ENCODE results near the gene HLA-B. TPM values are rescaled to one million over a fixed set of nuclear protein-coding genes. Genes with fewer than 3 reads are reported as not detected.

Gene HLA-B
- total RNA-seq, 2 experiments from 2014 or later: 4,654 to 4,702 TPM

GRCh38 chr6:31349301-31349700 is 7.7 kb downstream of the HLA-B start:
- POLR2A ChIA-PET: interaction anchor here (0.6 kb wide), 1 partner anchor 213 kb away, joined by 3 read pairs; no protein-coding TSS in a partner anchor
- Mint-ChIP-seq H3K4me3 (no peak overlapping the region), H3K9me3 (no peaks in the 10 kb centered on the region), H3K4me1 (peaks cover 28% of the 10 kb centered on the region), H3K27me3 (no peaks in the 10 kb centered on the region), H3K36me3 (ENCODE audit: low read depth) (peaks cover 23% of the 10 kb centered on the region), H3K27ac (no peak overlapping the region)
- no peak for DNase-seq
- CTCF ChIA-PET: interaction anchor here (1.5 kb wide), 1 partner anchor 18 kb away, joined by 3 read pairs; no protein-coding TSS in a partner anchor

GRCh38 chr6:31345026-31345730 is 11.8 kb downstream of the HLA-B start:
- no peak for DNase-seq
- Mint-ChIP-seq H3K27ac (no peak overlapping the region), H3K4me1 (no peaks in the 10 kb centered on the region), H3K27me3 (peaks cover 13% of the 10 kb centered on the region), H3K36me3 (ENCODE audit: low read depth) (peaks cover 4% of the 10 kb centered on the region), H3K4me3 (no peak overlapping the region), H3K9me3 (peaks cover 7% of the 10 kb centered on the region)
- ChIA-PET POLR2A (no interaction called here), CTCF (interaction anchor here (0.6 to 0.9 kb wide), 2 partner anchors 29 to 218 kb away, joined by 3 read pairs; no protein-coding TSS in a partner anchor)

GRCh38 chr6:31340228-31340627 is 16.8 kb downstream of the HLA-B start:
- CTCF ChIA-PET: no interaction called here
- H3K36me3 Mint-ChIP-seq (ENCODE audit: low read depth): peaks cover 21% of the 10 kb centered on the region
- H3K27ac Mint-ChIP-seq: no peak overlapping the region
- POLR2A ChIA-PET: no interaction called here
- H3K9me3 Mint-ChIP-seq: peaks cover 39% of the 10 kb centered on the region
- peaks cover 13% of the 10 kb centered on the region for H3K27me3 Mint-ChIP-seq
- no peaks in the 10 kb centered on the region for H3K4me1 Mint-ChIP-seq
- DNase-seq: no peak
- H3K4me3 Mint-ChIP-seq: no peak overlapping the region

GRCh38 chr6:31339210-31339609 is 17.8 kb downstream of the HLA-B start:
- Mint-ChIP-seq H3K9me3 (peaks cover 40% of the 10 kb centered on the region), H3K4me1 (no peaks in the 10 kb centered on the region), H3K4me3 (no peak overlapping the region), H3K27me3 (peaks cover 17% of the 10 kb centered on the region), H3K36me3 (ENCODE audit: low read depth) (peaks cover 21% of the 10 kb centered on the region), H3K27ac (no peak overlapping the region)
- POLR2A ChIA-PET: no interaction called here
- CTCF ChIA-PET: interaction anchor here (1.2 kb wide), 1 partner anchor 9 kb away, joined by 4 read pairs; no protein-coding TSS in a partner anchor
- no peak for DNase-seq

GRCh38 chr6:31336896-31337496 is 20.0 kb downstream of the HLA-B start:
- CTCF ChIA-PET: interaction anchor here (1.0 kb wide), 1 partner anchor 30 kb away, joined by 3 read pairs; no protein-coding TSS in a partner anchor
- POLR2A ChIA-PET: no interaction called here
- H3K36me3 Mint-ChIP-seq (ENCODE audit: low read depth): peaks cover 21% of the 10 kb centered on the region

GRCh38 chr6:31332637-31333602 is 24.1 kb downstream of the HLA-B start:
- ChIA-PET POLR2A (interaction anchor here (0.6 kb wide), 1 partner anchor 40 kb away, joined by 4 read pairs; no protein-coding TSS in a partner anchor), CTCF (no interaction called here)
- peak overlapping the region; percentile 1 for H3K4me3 Mint-ChIP-seq

More at GRCh38 chr6:31336896-31337496, 20.0 kb downstream of the HLA-B start:
- Mint-ChIP-seq H3K4me1 (peaks cover 18% of the 10 kb centered on the region), H3K4me3 (no peak overlapping the region), H3K27me3 (peaks cover 4% of the 10 kb centered on the region), H3K9me3 (peaks cover 48% of the 10 kb centered on the region), H3K27ac (peak overlapping the region; percentile 55)
- DNase-seq: no peak

GRCh38 chr6:31328355-31328960 is 28.5 kb downstream of the HLA-B start:
- Mint-ChIP-seq H3K27ac (no peak overlapping the region), H3K36me3 (ENCODE audit: low read depth) (peaks cover 12% of the 10 kb centered on the region), H3K4me1 (peaks cover 15% of the 10 kb centered on the region), H3K27me3 (peaks cover 25% of the 10 kb centered on the region), H3K9me3 (peaks cover 34% of the 10 kb centered on the region), H3K4me3 (no peak overlapping the region)
- CTCF ChIA-PET: interaction anchor here (1.6 kb wide), 1 partner anchor 27 kb away, joined by 4 read pairs; no protein-coding TSS in a partner anchor
- POLR2A ChIA-PET: no interaction called here
- no peak for DNase-seq

More at GRCh38 chr6:31332637-31333602, 24.1 kb downstream of the HLA-B start:
- DNase-seq: peak; percentile 59
- Mint-ChIP-seq H3K9me3 (peaks cover 47% of the 10 kb centered on the region), H3K4me1 (peaks cover 19% of the 10 kb centered on the region), H3K36me3 (ENCODE audit: low read depth) (peaks cover 22% of the 10 kb centered on the region), H3K27ac (no peak overlapping the region), H3K27me3 (peaks cover 6% of the 10 kb centered on the region)

- H3K4me1 Mint-ChIP-seq: no peaks in the 10 kb centered on the region
- CTCF ChIA-PET: interaction anchor here (1.0 kb wide), 1 partner anchor 13 kb away, joined by 3 read pairs; no protein-coding TSS in a partner anchor
- no peak overlapping the region for H3K27ac Mint-ChIP-seq
- POLR2A ChIA-PET: no interaction called here
- no peak for DNase-seq
- no peaks in the 10 kb centered on the region for H3K36me3 Mint-ChIP-seq (ENCODE audit: low read depth)
- peaks cover 68% of the 10 kb centered on the region for H3K27me3 Mint-ChIP-seq
- H3K4me3 Mint-ChIP-seq: no peak overlapping the region
- peaks cover 4% of the 10 kb centered on the region for H3K9me3 Mint-ChIP-seq
Measured at GRCh38 chr6:31321820-31322219, 35.2 kb downstream of the HLA-B start.

- H3K27me3 Mint-ChIP-seq: peaks cover 68% of the 10 kb centered on the region
- DNase-seq: no peak
- CTCF ChIA-PET: interaction anchor here (1.0 kb wide), 1 partner anchor 12 kb away, joined by 3 read pairs; no protein-coding TSS in a partner anchor
- H3K4me1 Mint-ChIP-seq: no peaks in the 10 kb centered on the region
- POLR2A ChIA-PET: no interaction called here
- H3K36me3 Mint-ChIP-seq (ENCODE audit: low read depth): no peaks in the 10 kb centered on the region
- H3K27ac Mint-ChIP-seq: no peak overlapping the region
- no peak overlapping the region for H3K4me3 Mint-ChIP-seq
- H3K9me3 Mint-ChIP-seq: peaks cover 4% of the 10 kb centered on the region
Measured at GRCh38 chr6:31321005-31321707, 35.8 kb downstream of the HLA-B start.

- H3K27ac Mint-ChIP-seq: no peak overlapping the region
- ChIA-PET CTCF (no interaction called here), POLR2A (no interaction called here)
- peaks cover 65% of the 10 kb centered on the region for H3K27me3 Mint-ChIP-seq
- H3K4me3 Mint-ChIP-seq: no peak overlapping the region
- no peaks in the 10 kb centered on the region for H3K9me3 Mint-ChIP-seq
- H3K36me3 Mint-ChIP-seq (ENCODE audit: low read depth): no peaks in the 10 kb centered on the region
- no peak for DNase-seq
- no peaks in the 10 kb centered on the region for H3K4me1 Mint-ChIP-seq
Measured at GRCh38 chr6:31317036-31317435, 39.9 kb downstream of the HLA-B start.

GRCh38 chr6:31309641-31310040 is 47.3 kb downstream of the HLA-B start:
- no peak overlapping the region for H3K27ac Mint-ChIP-seq
- no peaks in the 10 kb centered on the region for H3K9me3 Mint-ChIP-seq
- no peak overlapping the region for H3K4me3 Mint-ChIP-seq
- ChIA-PET CTCF (interaction anchor here (1.2 kb wide), 1 partner anchor 57 kb away, joined by 3 read pairs; no protein-coding TSS in a partner anchor), POLR2A (no interaction called here)
- H3K36me3 Mint-ChIP-seq (ENCODE audit: low read depth): peaks cover 2% of the 10 kb centered on the region
- no peak for DNase-seq
- peaks cover 41% of the 10 kb centered on the region for H3K27me3 Mint-ChIP-seq
- H3K4me1 Mint-ChIP-seq: peaks cover 2% of the 10 kb centered on the region

Data from activated CD4-positive, alpha-beta T cell treated with anti-CD3 and anti-CD28 coated beads, Interleukin-2, amount 10 ng/mL, durations not matched to agents 7 days and 5 days (primary cell).